Measurements from ENCODE around the gene ANTXR2.

Gene ANTXR2

GRCh38 chr4:80053140-80053910 is 19.7 kb downstream of the ANTXR2 start:
- DNase-seq (ENCODE audit: extremely low spot score) = no peak
- ChIA-PET CTCF (interaction anchor here (1.2 kb wide), 1 partner anchor 9 kb away, joined by 3 read pairs; no protein-coding TSS in a partner anchor), POLR2A (no interaction called here)
- TF ChIP-seq CTCF (IDR thresholded peaks at IDR 0.05; ENCODE audit: control extremely low read depth, extremely low read depth, low read depth, missing control alignments) = no peak

GRCh38 chr4:80049813-80050534 is 23.1 kb downstream of the ANTXR2 start:
- no peak for DNase-seq (ENCODE audit: extremely low spot score)
- POLR2A ChIA-PET = no interaction called here
- CTCF ChIA-PET = interaction anchor here (0.9 to 1.9 kb wide), 3 partner anchors 9 to 22 kb away, joined by 3 to 5 read pairs (median 3); partner anchors contain the start of gene ANTXR2
- no peak for TF ChIP-seq CTCF (IDR thresholded peaks at IDR 0.05; ENCODE audit: control extremely low read depth, extremely low read depth, low read depth, missing control alignments)

GRCh38 chr4:80049402-80049801 is 23.6 kb downstream of the ANTXR2 start:
- DNase-seq (ENCODE audit: extremely low spot score) = no peak
- CTCF ChIA-PET = interaction anchor here (0.9 to 1.9 kb wide), 3 partner anchors 9 to 23 kb away, joined by 3 to 5 read pairs (median 3); partner anchors contain the start of gene ANTXR2
- POLR2A ChIA-PET = no interaction called here
- TF ChIP-seq CTCF (IDR thresholded peaks at IDR 0.05; ENCODE audit: control extremely low read depth, extremely low read depth, low read depth, missing control alignments) = no peak

- no peak for DNase-seq (ENCODE audit: extremely low spot score)
- CTCF ChIA-PET = interaction anchor here (0.9 kb wide), 1 partner anchor 14 kb away, joined by 3 read pairs; no protein-coding TSS in a partner anchor
- TF ChIP-seq CTCF (IDR thresholded peaks at IDR 0.05; ENCODE audit: control extremely low read depth, extremely low read depth, low read depth, missing control alignments) = no peak
- POLR2A ChIA-PET = no interaction called here
Observed at GRCh38 chr4:80045786-80046185, 27.2 kb downstream of the ANTXR2 start.

GRCh38 chr4:80043541-80043940 is 29.5 kb downstream of the ANTXR2 start:
- TF ChIP-seq CTCF (IDR thresholded peaks at IDR 0.05; ENCODE audit: control extremely low read depth, extremely low read depth, low read depth, missing control alignments) = no peak
- CTCF ChIA-PET = no interaction called here
- POLR2A ChIA-PET = no interaction called here
- DNase-seq (ENCODE audit: extremely low spot score) = no peak

GRCh38 chr4:80042821-80043220 is 30.2 kb downstream of the ANTXR2 start:
- TF ChIP-seq CTCF (IDR thresholded peaks at IDR 0.05; ENCODE audit: control extremely low read depth, extremely low read depth, low read depth, missing control alignments) = no peak
- no peak for DNase-seq (ENCODE audit: extremely low spot score)
- ChIA-PET CTCF (interaction anchor here (1.2 kb wide), 1 partner anchor 24 kb away, joined by 4 read pairs; no protein-coding TSS in a partner anchor), POLR2A (no interaction called here)
